GM23338 (cell line): ENCODE results near the gene ZBTB7C. TPM values are rescaled to one million over a fixed set of nuclear protein-coding genes. Genes with fewer than 3 reads are reported as not detected.

Experiments used
- ATAC-seq: fragments of 200-7000 bp; cut with Tn5 transposase; 3 replicates; pipeline ENCODE4 v1.9.1; 2020
- DNase-seq: peaks from one replicate; pipeline ENCODE4 v3.0.0-alpha.2; 2015; ENCODE audit warnings: low spot score
- H2AFZ ChIP-seq: fragments of 200-600 bp; sonication (generic); 2 replicates; pipeline ENCODE4 v1.8.0; 2016; ENCODE audit warnings: antibody characterized with exemption, mild to moderate bottlenecking, moderate library complexity
- H3F3A ChIP-seq: fragments of 200-600 bp; sonication (generic); replicated peaks from 2 replicates; pipeline ENCODE4 v1.8.0; 2017; ENCODE audit warnings: antibody characterized with exemption, mixed run types, low read depth
- H3K27ac ChIP-seq: fragments of 200-600 bp; sonication (generic); 2 replicates; pipeline ENCODE4 v1.6.1; 2016; ENCODE audit warnings: low read depth
- H3K27me3 ChIP-seq: fragments of 200-600 bp; sonication (generic); 2 replicates; pipeline ENCODE4 v1.8.0; 2016; ENCODE audit warnings: mild to moderate bottlenecking, mixed run types, moderate library complexity; ENCODE audit not compliant: insufficient read depth
- H3K36me3 ChIP-seq: fragments of 200-600 bp; sonication (generic); 2 replicates; pipeline ENCODE4 v1.8.0; 2016; ENCODE audit warnings: mild to moderate bottlenecking; ENCODE audit not compliant: insufficient read depth
- H3K4me1 ChIP-seq: fragments of 200-600 bp; sonication (generic); 2 replicates; pipeline ENCODE4 v1.8.0; 2016; ENCODE audit warnings: mild to moderate bottlenecking, moderate library complexity; ENCODE audit not compliant: insufficient read depth
- H3K4me2 ChIP-seq: fragments of 200-600 bp; sonication (generic); 2 replicates; pipeline ENCODE4 v1.7.1; 2017; ENCODE audit warnings: mixed run types
- H3K4me3 ChIP-seq: fragments of 200-600 bp; sonication (generic); 2 replicates; pipeline ENCODE4 v1.6.1; 2016; ENCODE audit warnings: mixed run types
- H3K79me2 ChIP-seq: fragments of 200-600 bp; sonication (generic); replicated peaks from 2 replicates; pipeline ENCODE4 v1.8.0; 2017; ENCODE audit warnings: mild to moderate bottlenecking; ENCODE audit not compliant: insufficient read depth
- H3K9me2 ChIP-seq: fragments of 200-600 bp; sonication (generic); 2 replicates; pipeline ENCODE4 v1.8.0; 2017; ENCODE audit not compliant: insufficient read depth
- H4K20me1 ChIP-seq: fragments of 200-600 bp; sonication (generic); replicated peaks from 2 replicates; pipeline ENCODE4 v1.8.0; 2017; ENCODE audit warnings: mild to moderate bottlenecking; ENCODE audit not compliant: insufficient read depth
- H3K27ac Mint-ChIP-seq: 2 replicates; pipeline ENCODE4 v1.8.0; 2020; ENCODE audit warnings: inconsistent platforms, mild to moderate bottlenecking, moderate library complexity, mixed read lengths
- H3K27me3 Mint-ChIP-seq: 3 replicates; pipeline ENCODE4 v1.8.0; 2022; ENCODE audit warnings: low read depth, mild to moderate bottlenecking, moderate library complexity, mixed read lengths, inconsistent platforms; ENCODE audit not compliant: insufficient read depth, poor library complexity
- H3K36me3 Mint-ChIP-seq: 3 replicates; pipeline ENCODE4 v1.8.0; 2021; ENCODE audit warnings: low read depth, mild to moderate bottlenecking, inconsistent platforms, moderate library complexity, mixed read lengths
- H3K4me1 Mint-ChIP-seq: 3 replicates; pipeline ENCODE4 v1.8.0; 2020; ENCODE audit warnings: mild to moderate bottlenecking, inconsistent platforms, mixed read lengths
- H3K4me3 Mint-ChIP-seq: 3 replicates; pipeline ENCODE4 v1.8.0; 2021; ENCODE audit warnings: moderate library complexity, mild to moderate bottlenecking, inconsistent platforms, mixed read lengths
- H3K9me3 Mint-ChIP-seq: 3 replicates; pipeline ENCODE4 v1.8.0; 2020; ENCODE audit warnings: moderate library complexity, mild to moderate bottlenecking, inconsistent platforms, mixed read lengths
- CREB1 ChIP-seq: fragments of 250-450 bp; sonication (Bioruptor Pico); IDR thresholded peaks from 2 replicates; pipeline ENCODE4 v1.5.0; 2020; ENCODE audit warnings: low read depth, mild to moderate bottlenecking, moderate library complexity
- CTCF ChIP-seq, 2 experiments: fragments of 200-600 bp in 1 of 2; sonication (generic) in 1 of 2; conservative IDR thresholded peaks; 2 replicates each; pipeline versions ENCODE4 v1.5.1 to v1.6.1; 2016 to 2017; ENCODE audit warnings: antibody characterized with exemption in 2 of 2, low read depth in 2 of 2, mild to moderate bottlenecking in 2 of 2, moderate library complexity in 1 of 2
- EZH2 ChIP-seq: fragments of 200-600 bp; sonication (generic); IDR thresholded peaks from one replicate; pipeline ENCODE4 v1.8.0; 2017; ENCODE audit warnings: antibody characterized with exemption, mild to moderate bottlenecking, low read depth; ENCODE audit not compliant: unreplicated experiment
- JUNB ChIP-seq: IDR thresholded peaks from one replicate; pipeline ENCODE4 v1.6.1; 2016; ENCODE audit warnings: antibody characterized with exemption; ENCODE audit not compliant: unreplicated experiment
- NANOG ChIP-seq: IDR thresholded peaks from 2 replicates; pipeline ENCODE4 v1.6.1; 2016; ENCODE audit warnings: antibody characterized with exemption, borderline replicate concordance
- POLR2AphosphoS5 ChIP-seq: IDR thresholded peaks from 2 replicates; pipeline ENCODE4 v1.6.1; 2016; ENCODE audit warnings: antibody characterized with exemption, low read depth
- STAT1 ChIP-seq: IDR thresholded peaks from one replicate; pipeline ENCODE4 v1.6.1; 2016; ENCODE audit warnings: antibody characterized with exemption; ENCODE audit not compliant: unreplicated experiment
- ZNF462 ChIP-seq: fragments of 250-450 bp; sonication (Bioruptor Pico); IDR thresholded peaks from 2 replicates; pipeline ENCODE4 v1.5.0; 2020; ENCODE audit warnings: mild to moderate bottlenecking, moderate library complexity
- polyA plus RNA-seq: library from polyadenylated mRNA; unstranded; fragments of >200 nt; fragmentation: Nextera tagmentation; extraction: Ambion mirVana; gene quantifications from 2 replicates; pipeline ENCODE4 v1.2.1, GENCODE V29; 2016
- total RNA-seq: library from RNA; depleted of rRNA; stranded (reverse); fragments of >200 nt; shearing (Covaris generic); gene quantifications from 2 replicates; pipeline ENCODE4 v1.2.3, GENCODE V29; 2014

The ZBTB7C gene
- total and polyA plus RNA-seq, 2 experiments from 2014 or later = 0.03 to 0.14 TPM

GRCh38 chr18:48060346-48060745 is 348.8 kb downstream of the ZBTB7C start (continued):
- no peak for TF ChIP-seq JUNB

- Mint-ChIP-seq H3K4me3 (0 out of 3 replicates have a peak overlapping the region, but pooled peaks have one; percentile 3), H3K4me1 (peaks cover 27% of the 10 kb centered on the region), H3K27ac (no peak overlapping the region), H3K36me3 (no peaks in the 10 kb centered on the region), H3K9me3 (no peaks in the 10 kb centered on the region), H3K27me3 (peaks cover 9% of the 10 kb centered on the region)
- Histone ChIP-seq H3K4me3 (no peak overlapping the region), H3F3A (no peaks in the 10 kb centered on the region), H3K9me2 (no peaks in the 10 kb centered on the region), H3K4me1 (peaks cover 14% of the 10 kb centered on the region), H3K4me2 (peak overlapping the region; percentile 15; the same call in 1 of the 2 replicates), H2AFZ (peak overlapping the region; percentile 90), H4K20me1 (no peaks in the 10 kb centered on the region), H3K27me3 (no peaks in the 10 kb centered on the region), H3K79me2 (no peaks in the 10 kb centered on the region), H3K27ac (no peak overlapping the region), H3K36me3 (no peaks in the 10 kb centered on the region)
- peak; percentile 83 for ATAC-seq
- DNase-seq = peak; percentile 35
- no peak for TF ChIP-seq POLR2AphosphoS5
- no peak for TF ChIP-seq JUNB
- no peak for TF ChIP-seq ZNF462 (CRISPR knock-in tag)
Measured at GRCh38 chr18:48059455-48060010, 349.6 kb downstream of the ZBTB7C start.

- Histone ChIP-seq H2AFZ (no peak overlapping the region), H3K27me3 (no peaks in the 10 kb centered on the region), H3K27ac (no peak overlapping the region), H3K4me2 (no peak overlapping the region), H3K79me2 (no peaks in the 10 kb centered on the region), H4K20me1 (no peaks in the 10 kb centered on the region), H3K4me3 (no peak overlapping the region), H3F3A (no peaks in the 10 kb centered on the region), H3K4me1 (peaks cover 14% of the 10 kb centered on the region), H3K36me3 (no peaks in the 10 kb centered on the region), H3K9me2 (no peaks in the 10 kb centered on the region)
- Mint-ChIP-seq H3K36me3 (no peaks in the 10 kb centered on the region), H3K4me1 (peaks cover 37% of the 10 kb centered on the region), H3K4me3 (no peak overlapping the region), H3K27me3 (peaks cover 7% of the 10 kb centered on the region), H3K9me3 (no peaks in the 10 kb centered on the region), H3K27ac (no peak overlapping the region)
- ATAC-seq (no peak), DNase-seq (no peak)
- TF ChIP-seq JUNB = no peak
- TF ChIP-seq CREB1 (CRISPR knock-in tag) = no peak
- no peak for TF ChIP-seq CTCF (conservative IDR thresholded peaks at IDR 0.05; ENCODE audit: low read depth in 2 of 2)
- TF ChIP-seq POLR2AphosphoS5 = no peak
- TF ChIP-seq EZH2 = no peak
- TF ChIP-seq STAT1 = no peak
- no peak for TF ChIP-seq NANOG
Measured at GRCh38 chr18:48058486-48058885, 350.7 kb downstream of the ZBTB7C start.
